ENCODE data around the gene BCOR. TPM values are rescaled to one million over a fixed set of nuclear protein-coding genes. Genes with fewer than 3 reads are reported as not detected.

BCOR gene
- total RNA-seq, 4 donors from 2014 or later = 12.0 to 20.1 (median 17.4) TPM

- 59 to 63% methylated on average over 2 to 4 of the region's 35 CpGs for WGBS, 2 donors
- Histone ChIP-seq H3K27ac (no peak overlapping the region), H3K27me3 (peaks cover 0 to 28% (median 8%) of the 10 kb centered on the region in 4 donors), H3K36me3 (no peaks in the 10 kb centered on the region), H3K4me3 (peak overlapping the region in 3 of 4 donors; percentile 9 to 33 (median 21)), H3K4me1 (peaks cover 20 to 60% (median 22%) of the 10 kb centered on the region in 3 donors), H3K9me3 (no peaks in the 10 kb centered on the region)
- no peak for DNase-seq
- TF ChIP-seq POLR2A (IDR thresholded peaks at IDR 0.05) = no peak
- no peak for TF ChIP-seq CTCF (IDR thresholded peaks at IDR 0.05)
- intact Hi-C loops (cut with DNase I) = no loop called here
These were observed 88.3 kb downstream of the BCOR start for GRCh38 chrX:40009462-40009851.

- TF ChIP-seq CTCF (IDR thresholded peaks at IDR 0.05) (no peak), POLR2A (IDR thresholded peaks at IDR 0.05) (no peak)
- no peaks in the 10 kb centered on the region for H3K9me3 ChIP-seq
- H3K4me3 ChIP-seq = peak overlapping the region in 3 of 4 donors; percentile 9 to 33 (median 21)
- intact Hi-C loops (cut with DNase I) = no loop called here
- H3K4me1 ChIP-seq = peaks cover 15 to 66% (median 26%) of the 10 kb centered on the region in 3 donors
- 4 to 27% methylated on average over 9 to 14 of the region's 52 CpGs for WGBS, 2 donors
- no peak overlapping the region for H3K27ac ChIP-seq
- DNase-seq = no peak
- H3K36me3 ChIP-seq = no peaks in the 10 kb centered on the region
- H3K27me3 ChIP-seq = peaks cover 0 to 28% (median 8%) of the 10 kb centered on the region in 4 donors
These were observed 88.8 kb downstream of the BCOR start for GRCh38 chrX:40008791-40009461.

- TF ChIP-seq POLR2A (IDR thresholded peaks at IDR 0.05) (no peak), CTCF (IDR thresholded peaks at IDR 0.05) (no peak)
- Histone ChIP-seq H3K4me1 (peaks cover 16 to 68% (median 26%) of the 10 kb centered on the region in 3 donors), H3K36me3 (no peaks in the 10 kb centered on the region), H3K9me3 (no peaks in the 10 kb centered on the region), H3K27ac (no peak overlapping the region), H3K4me3 (peak overlapping the region in 1 of 4 donors; percentile 21), H3K27me3 (peaks cover 0 to 28% (median 8%) of the 10 kb centered on the region in 4 donors)
- intact Hi-C loops (cut with DNase I) = no loop called here
- no peak for DNase-seq
- WGBS, 2 donors = 62 to 92% methylated on average over 3 to 24 of the region's 47 CpGs
These were observed 89.7 kb downstream of the BCOR start for GRCh38 chrX:40007756-40008705.

GRCh38 chrX:40007131-40007755, 90.5 kb downstream of the BCOR start:
- TF ChIP-seq POLR2A (IDR thresholded peaks at IDR 0.05) = no peak
- no peak for TF ChIP-seq CTCF (IDR thresholded peaks at IDR 0.05)
- intact Hi-C loops (cut with DNase I) = no loop called here
- Histone ChIP-seq H3K27ac (no peak overlapping the region), H3K9me3 (no peaks in the 10 kb centered on the region), H3K36me3 (no peaks in the 10 kb centered on the region), H3K4me1 (peaks cover 18 to 67% (median 19%) of the 10 kb centered on the region in 3 donors), H3K4me3 (no peak overlapping the region), H3K27me3 (peaks cover 0 to 28% (median 8%) of the 10 kb centered on the region in 4 donors)
- 74 to 89% methylated on average over 30 to 33 of the region's 33 CpGs for WGBS, 2 donors
- DNase-seq = no peak
